GM19395 (cell line): ENCODE results near the gene GAGE12E.
"Not testable (repeated sequence)": the region's sequence is repeated elsewhere in the genome, so short reads cannot be mapped to it uniquely, and the experiment has no call there.

Experiments used
- ATAC-seq: cut with Tn5 transposase; IDR thresholded peaks from one replicate; pipeline ENCODE4 v1.9.1; 2021; ENCODE audit warnings: mild to moderate bottlenecking, moderate library complexity; ENCODE audit not compliant: unreplicated experiment

The GAGE12E gene

GRCh38 chrX:49550989-49551388, at the start of gene GAGE12E:
Gene GAGE12E (plus strand): TSS chrX:49551289. CDS start chrX:49552444, 1,155 bp downstream.
- not testable (repeated sequence) for ATAC-seq

- ATAC-seq = not testable (repeated sequence)
Observed at GRCh38 chrX:49531877-49532276, 19.2 kb upstream of the GAGE12E start, which contains the start of gene GAGE12C. Gene GAGE12C (plus strand): TSS chrX:49532177. CDS start chrX:49533332, 1,155 bp downstream.

GRCh38 chrX:49541433-49541832, 9.7 kb upstream of the GAGE12E start, which contains the start of gene GAGE12D:
Gene GAGE12D (plus strand): TSS chrX:49541733. CDS start chrX:49542888, 1,155 bp downstream.
- ATAC-seq = not testable (repeated sequence)

- ATAC-seq = not testable (repeated sequence)
Observed at GRCh38 chrX:49560542-49560941, 9.5 kb downstream of the GAGE12E start, which contains the start of gene GAGE12F. Gene GAGE12F (plus strand): TSS chrX:49560842. CDS start chrX:49561997, 1,155 bp downstream.

- ATAC-seq = not testable (repeated sequence)
Observed at GRCh38 chrX:49568728-49569127, 17.6 kb downstream of the GAGE12E start.

GRCh38 chrX:49569152-49569551, 18.1 kb downstream of the GAGE12E start:
- ATAC-seq = not testable (repeated sequence)

- ATAC-seq = not testable (repeated sequence)
Observed at GRCh38 chrX:49570100-49570499, 19.0 kb downstream of the GAGE12E start, which contains the start of gene GAGE12G. Gene GAGE12G (plus strand): TSS chrX:49570400. CDS start chrX:49571555, 1,155 bp downstream.

GRCh38 chrX:49579649-49580048, 28.6 kb downstream of the GAGE12E start, which contains the start of gene GAGE12H:
Gene GAGE12H (plus strand): TSS chrX:49579949. CDS start chrX:49581104, 1,155 bp downstream.
- ATAC-seq = not testable (repeated sequence)

- not testable (repeated sequence) for ATAC-seq
Observed at GRCh38 chrX:49589196-49589595, 38.1 kb downstream of the GAGE12E start, which contains the start of gene GAGE2A. Gene GAGE2A (plus strand): TSS chrX:49589496. CDS start chrX:49590651, 1,155 bp downstream.

- not testable (repeated sequence) for ATAC-seq
Observed at GRCh38 chrX:49589769-49590478, 38.8 kb downstream of the GAGE12E start.

GRCh38 chrX:49590488-49590887, 39.4 kb downstream of the GAGE12E start:
- ATAC-seq = not testable (repeated sequence)

- ATAC-seq = not testable (repeated sequence)
Observed at GRCh38 chrX:49598720-49599119, 47.6 kb downstream of the GAGE12E start, which contains the start of gene GAGE1. Gene GAGE1 (plus strand): TSS chrX:49599020. CDS start chrX:49600175, 1,155 bp downstream.
